ENCODE measurements around the gene PGF. TPM values are rescaled to one million over a fixed set of nuclear protein-coding genes. Genes with fewer than 3 reads are reported as not detected.

The PGF gene
- total RNA-seq, 1 experiment from 2014 or later: 6.4 TPM

DNA sequence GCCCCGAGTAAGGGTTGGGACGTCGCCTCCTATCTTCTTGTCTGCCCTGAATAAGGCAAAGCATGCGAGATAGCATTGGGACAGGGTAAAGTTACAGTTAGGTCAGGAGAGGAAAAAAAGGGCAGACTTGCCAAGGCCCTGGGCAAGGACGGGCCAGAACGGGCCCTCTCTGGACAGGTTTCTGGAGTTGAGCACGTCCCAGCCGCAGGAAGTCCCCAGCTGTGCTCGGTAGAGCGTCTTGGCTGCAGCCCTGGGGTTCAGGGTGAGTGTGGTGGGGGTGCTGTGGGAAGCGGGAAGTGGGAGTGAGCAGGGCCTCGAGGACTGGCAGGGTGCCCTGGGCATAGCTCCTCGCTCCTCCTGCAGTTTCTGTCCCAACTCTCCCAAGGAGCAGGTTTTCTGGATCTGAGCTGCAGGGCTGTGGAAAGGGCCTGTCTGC lies 37.7 kb downstream of the PGF start:
- TF ChIP-seq, protein P1, sequence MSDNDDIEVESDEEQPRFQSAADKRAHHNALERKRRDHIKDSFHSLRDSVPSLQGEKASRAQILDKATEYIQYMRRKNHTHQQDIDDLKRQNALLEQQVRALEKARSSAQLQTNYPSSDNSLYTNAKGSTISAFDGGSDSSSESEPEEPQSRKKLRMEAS (IDR thresholded peaks at IDR 0.05): no peak
- TF ChIP-seq ATF3 (IDR thresholded peaks at IDR 0.05) (no peak), SP1 (IDR thresholded peaks at IDR 0.05; ENCODE audit: low read depth) (no peak), ZNF274 (IDR thresholded peaks at IDR 0.05; ENCODE audit: low read depth, low read length) (no peak), SRF (IDR thresholded peaks at IDR 0.05; ENCODE audit: low read depth) (no peak), RAD21 (IDR thresholded peaks at IDR 0.05; ENCODE audit: low read depth) (no peak), YY1 (IDR thresholded peaks at IDR 0.05; ENCODE audit: extremely low read depth, insufficient replicate concordance, low read depth, low read length) (no peak), EZH2phosphoT487 (IDR thresholded peaks at IDR 0.05; ENCODE audit: borderline replicate concordance) (no peak), EZH2 (IDR thresholded peaks at IDR 0.05) (no peak), TCF7L2 (IDR thresholded peaks at IDR 0.05; ENCODE audit: borderline replicate concordance, extremely low read depth, insufficient read depth, insufficient read length) (no peak), SIN3A (IDR thresholded peaks at IDR 0.05; ENCODE audit: low read depth) (no peak), POLR2AphosphoS5 (IDR thresholded peaks at IDR 0.05; ENCODE audit: low read depth, low read length) (no peak), EGR1 (IDR thresholded peaks at IDR 0.05; ENCODE audit: low read depth) (no peak), CBX3 (IDR thresholded peaks at IDR 0.05; ENCODE audit: low read depth) (no peak), ELF1 (IDR thresholded peaks at IDR 0.05; ENCODE audit: borderline replicate concordance, low read depth) (no peak)
- no peak overlapping the region for H2AFZ ChIP-seq (ENCODE audit: low read depth, low read length, poor library complexity, severe bottlenecking)
- CTCF ChIA-PET: interaction anchor here (1.6 kb wide), 1 partner anchor 12 kb away, joined by 4 read pairs; no protein-coding TSS in a partner anchor
- intact Hi-C loops (cut with micrococcal nuclease): no loop called here
- no peak overlapping the region for H3K9ac ChIP-seq (ENCODE audit: low read length)
- peaks cover 0 to 9% of the 10 kb centered on the region in 2 experiments; a peak in 2 of 4 replicates for H3K4me1 ChIP-seq (ENCODE audit: control insufficient read depth in 1 of 2, insufficient read depth in 2 of 2, low read length in 2 of 2)
- H3K4me2 ChIP-seq (ENCODE audit: low read length): no peak overlapping the region
- H3K9me3 ChIP-seq (ENCODE audit: control insufficient read depth in 1 of 2, insufficient read depth in 1 of 2, low read depth in 1 of 2, low read length in 2 of 2): no peaks in the 10 kb centered on the region
- H3K79me2 ChIP-seq (ENCODE audit: insufficient read depth, low read length): no peaks in the 10 kb centered on the region
- no peak for ATAC-seq
- no peak overlapping the region for H3K4me3 ChIP-seq (replicated peaks in 1 of 2; ENCODE audit: low read depth in 1 of 2, low read length in 2 of 2)
- no peaks in the 10 kb centered on the region for H3K36me3 ChIP-seq (ENCODE audit: control insufficient read depth in 1 of 2, insufficient read depth in 2 of 2, low read length in 2 of 2)
- H3K9me2 ChIP-seq (ENCODE audit: insufficient read depth): no peaks in the 10 kb centered on the region
- H4K20me1 ChIP-seq (ENCODE audit: insufficient read depth): no peaks in the 10 kb centered on the region
- no TSS peak for BruUV-seq (replicated peaks)
- POLR2A ChIA-PET: no interaction called here
- RAD21 ChIA-PET (ENCODE audit: low non-redundant PET in 1 of 2, low total read pairs in 2 of 2, uncharacterized antibody in 2 of 2, unreplicated experiment in 2 of 2): no interaction called here
- H3K27ac ChIP-seq (ENCODE audit: low read depth, low read length): no peak overlapping the region
- DNase-seq (ENCODE audit: low read depth, low spot score): no peak
- H3K27me3 ChIP-seq (ENCODE audit: insufficient read depth, low read length): no peaks in the 10 kb centered on the region
